ENCODE data around the gene AURKB. TPM values are rescaled to one million over a fixed set of nuclear protein-coding genes. Genes with fewer than 3 reads are reported as not detected.

The AURKB gene
- total and polyA plus RNA-seq, 2 of the 13 experiments (the other 11 are each of a cell fraction or from before 2014, with no cell fraction given) = 29.5 to 75.3 TPM

DNA sequence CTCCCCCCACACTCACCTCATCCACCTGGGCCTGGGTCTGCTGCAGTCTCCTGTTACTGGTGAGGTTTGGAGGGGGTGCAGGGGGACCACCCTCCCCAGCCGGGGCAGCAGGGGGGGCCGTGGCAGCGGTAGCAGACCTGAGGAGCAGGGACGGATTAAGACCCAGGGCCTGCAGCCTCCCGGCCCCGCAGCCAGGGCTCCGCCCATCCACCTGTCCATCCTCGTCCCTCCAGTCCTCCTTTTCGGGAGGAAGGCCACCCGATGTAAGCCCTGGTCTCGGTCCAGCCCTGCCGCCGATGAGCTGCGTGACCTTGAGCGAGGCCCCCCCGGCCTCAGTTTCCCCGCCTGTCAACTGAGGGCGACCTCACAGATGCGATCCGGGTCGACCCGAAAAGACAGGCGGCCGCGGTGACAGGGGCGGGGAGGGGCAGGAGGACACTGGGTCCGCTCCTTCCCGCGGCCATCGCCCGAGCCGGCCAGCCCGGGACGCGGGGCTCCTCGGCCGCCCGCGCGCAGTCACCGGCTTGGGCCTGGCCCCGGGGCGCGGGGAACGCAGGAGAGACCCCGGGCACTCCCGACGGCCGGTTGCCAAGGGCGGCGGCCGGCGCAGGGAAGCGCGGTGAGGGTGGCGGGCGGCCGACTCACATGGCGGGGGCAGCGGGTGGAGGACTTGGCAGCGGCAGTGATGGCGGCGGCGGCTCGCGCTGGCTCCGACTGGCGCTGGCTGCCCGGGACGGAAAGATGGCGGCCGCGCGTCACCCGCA lies 48.0 kb downstream of the AURKB start, which contains the start of gene VAMP2 (continued):
- TF ChIP-seq PITX1 (CRISPR knock-in tag; IDR thresholded peaks at IDR 0.05) (no peak), ZNF143 (CRISPR knock-in tag; IDR thresholded peaks at IDR 0.05) (no peak), ZNF737 (CRISPR knock-in tag; IDR thresholded peaks at IDR 0.05; ENCODE audit: borderline replicate concordance) (no peak), ZNF75D (CRISPR knock-in tag; IDR thresholded peaks at IDR 0.05; ENCODE audit: borderline replicate concordance) (no peak), SCMH1 (CRISPR knock-in tag; IDR thresholded peaks at IDR 0.05; ENCODE audit: borderline replicate concordance) (no peak), ZNF724P (CRISPR knock-in tag; IDR thresholded peaks at IDR 0.05; ENCODE audit: borderline replicate concordance) (no peak), MAFG (CRISPR knock-in tag; IDR thresholded peaks at IDR 0.05) (peak; percentile 15; the same call in 1 of the 2 replicates), POLR2A (IDR thresholded peaks at IDR 0.05; ENCODE audit: insufficient read depth in 1 of 2, low read depth in 2 of 2, low read length in 2 of 2) (peak in 1 of 2 experiments; percentile 75; a peak in 3 of 4 replicates), HNRNPK (IDR thresholded peaks at IDR 0.05; ENCODE audit: low read depth, low read length, poor library complexity, severe bottlenecking) (no peak), ETV5 (CRISPR knock-in tag; IDR thresholded peaks at IDR 0.05; ENCODE audit: borderline replicate concordance) (no peak), HES4 (CRISPR knock-in tag; IDR thresholded peaks at IDR 0.05; ENCODE audit: borderline replicate concordance) (peak; percentile 89), SMAD3 (CRISPR knock-in tag; IDR thresholded peaks at IDR 0.05) (no peak), ZNF350 (CRISPR knock-in tag; IDR thresholded peaks at IDR 0.05; ENCODE audit: borderline replicate concordance, low read depth) (no peak; the same call in 1 of the 2 replicates), ZNF709 (CRISPR knock-in tag; IDR thresholded peaks at IDR 0.05) (0 out of 2 replicates have a peak, but pooled peaks have one; percentile 64), SNAPC2 (CRISPR knock-in tag; IDR thresholded peaks at IDR 0.05) (no peak), MYC (CRISPR knock-in tag; IDR thresholded peaks at IDR 0.05; ENCODE audit: borderline replicate concordance) (peak; percentile 17; the same call in 1 of the 2 replicates), ZNF746 (CRISPR knock-in tag; IDR thresholded peaks at IDR 0.05) (no peak), ZFP1 (CRISPR knock-in tag; IDR thresholded peaks at IDR 0.05) (no peak)
- TF ChIP-seq, protein P1, sequence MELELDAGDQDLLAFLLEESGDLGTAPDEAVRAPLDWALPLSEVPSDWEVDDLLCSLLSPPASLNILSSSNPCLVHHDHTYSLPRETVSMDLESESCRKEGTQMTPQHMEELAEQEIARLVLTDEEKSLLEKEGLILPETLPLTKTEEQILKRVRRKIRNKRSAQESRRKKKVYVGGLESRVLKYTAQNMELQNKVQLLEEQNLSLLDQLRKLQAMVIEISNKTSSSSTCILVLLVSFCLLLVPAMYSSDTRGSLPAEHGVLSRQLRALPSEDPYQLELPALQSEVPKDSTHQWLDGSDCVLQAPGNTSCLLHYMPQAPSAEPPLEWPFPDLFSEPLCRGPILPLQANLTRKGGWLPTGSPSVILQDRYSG (CRISPR knock-in tag; IDR thresholded peaks at IDR 0.05) = no peak
- TF ChIP-seq, protein P2, sequence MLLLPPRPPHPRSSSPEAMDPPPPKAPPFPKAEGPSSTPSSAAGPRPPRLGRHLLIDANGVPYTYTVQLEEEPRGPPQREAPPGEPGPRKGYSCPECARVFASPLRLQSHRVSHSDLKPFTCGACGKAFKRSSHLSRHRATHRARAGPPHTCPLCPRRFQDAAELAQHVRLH (CRISPR knock-in tag; IDR thresholded peaks at IDR 0.05; ENCODE audit: borderline replicate concordance, low read depth) = no peak
- TF ChIP-seq, protein P3, sequence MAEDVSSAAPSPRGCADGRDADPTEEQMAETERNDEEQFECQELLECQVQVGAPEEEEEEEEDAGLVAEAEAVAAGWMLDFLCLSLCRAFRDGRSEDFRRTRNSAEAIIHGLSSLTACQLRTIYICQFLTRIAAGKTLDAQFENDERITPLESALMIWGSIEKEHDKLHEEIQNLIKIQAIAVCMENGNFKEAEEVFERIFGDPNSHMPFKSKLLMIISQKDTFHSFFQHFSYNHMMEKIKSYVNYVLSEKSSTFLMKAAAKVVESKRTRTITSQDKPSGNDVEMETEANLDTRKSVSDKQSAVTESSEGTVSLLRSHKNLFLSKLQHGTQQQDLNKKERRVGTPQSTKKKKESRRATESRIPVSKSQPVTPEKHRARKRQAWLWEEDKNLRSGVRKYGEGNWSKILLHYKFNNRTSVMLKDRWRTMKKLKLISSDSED (CRISPR knock-in tag; IDR thresholded peaks at IDR 0.05) = no peak
- TF ChIP-seq, protein P4, sequence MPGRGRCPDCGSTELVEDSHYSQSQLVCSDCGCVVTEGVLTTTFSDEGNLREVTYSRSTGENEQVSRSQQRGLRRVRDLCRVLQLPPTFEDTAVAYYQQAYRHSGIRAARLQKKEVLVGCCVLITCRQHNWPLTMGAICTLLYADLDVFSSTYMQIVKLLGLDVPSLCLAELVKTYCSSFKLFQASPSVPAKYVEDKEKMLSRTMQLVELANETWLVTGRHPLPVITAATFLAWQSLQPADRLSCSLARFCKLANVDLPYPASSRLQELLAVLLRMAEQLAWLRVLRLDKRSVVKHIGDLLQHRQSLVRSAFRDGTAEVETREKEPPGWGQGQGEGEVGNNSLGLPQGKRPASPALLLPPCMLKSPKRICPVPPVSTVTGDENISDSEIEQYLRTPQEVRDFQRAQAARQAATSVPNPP (CRISPR knock-in tag; IDR thresholded peaks at IDR 0.05) = no peak
- TF ChIP-seq, protein P5, sequence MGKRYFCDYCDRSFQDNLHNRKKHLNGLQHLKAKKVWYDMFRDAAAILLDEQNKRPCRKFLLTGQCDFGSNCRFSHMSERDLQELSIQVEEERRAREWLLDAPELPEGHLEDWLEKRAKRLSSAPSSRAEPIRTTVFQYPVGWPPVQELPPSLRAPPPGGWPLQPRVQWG (CRISPR knock-in tag; IDR thresholded peaks at IDR 0.05; ENCODE audit: borderline replicate concordance, low read depth) = no peak
- TF ChIP-seq, protein P6, sequence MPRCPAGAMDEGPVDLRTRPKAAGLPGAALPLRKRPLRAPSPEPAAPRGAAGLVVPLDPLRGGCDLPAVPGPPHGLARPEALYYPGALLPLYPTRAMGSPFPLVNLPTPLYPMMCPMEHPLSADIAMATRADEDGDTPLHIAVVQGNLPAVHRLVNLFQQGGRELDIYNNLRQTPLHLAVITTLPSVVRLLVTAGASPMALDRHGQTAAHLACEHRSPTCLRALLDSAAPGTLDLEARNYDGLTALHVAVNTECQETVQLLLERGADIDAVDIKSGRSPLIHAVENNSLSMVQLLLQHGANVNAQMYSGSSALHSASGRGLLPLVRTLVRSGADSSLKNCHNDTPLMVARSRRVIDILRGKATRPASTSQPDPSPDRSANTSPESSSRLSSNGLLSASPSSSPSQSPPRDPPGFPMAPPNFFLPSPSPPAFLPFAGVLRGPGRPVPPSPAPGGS (CRISPR knock-in tag; IDR thresholded peaks at IDR 0.05) = peak; percentile 79; the same call in 1 of the 2 replicates

All from HepG2 (cell line).